ENCODE results near the gene NDEL1.

GRCh38 chr17:8506145-8506544 lies 70.5 kb downstream of the NDEL1 start:
- TF ChIP-seq CTCF (IDR thresholded peaks at IDR 0.05): no peak
- no peak for TF ChIP-seq POLR2AphosphoS5 (IDR thresholded peaks at IDR 0.05)
- no peak for TF ChIP-seq POLR2A (IDR thresholded peaks at IDR 0.05)
- no peak for TF ChIP-seq EP300 (IDR thresholded peaks at IDR 0.05)
